PC-3 (cell line): ENCODE data around the gene SYNE4.

Experiments used
- EZH2 ChIP-seq: fragments of 300-600 bp; sonication (generic); IDR thresholded peaks from one replicate; pipeline ENCODE4 v1.6.1; 2017; ENCODE audit warnings: antibody characterized with exemption, mild to moderate bottlenecking, low read length; ENCODE audit not compliant: unreplicated experiment
- TF ChIP-seq, protein P1 (sequence below): fragments of 300-600 bp; sonication (generic); conservative IDR thresholded peaks from 2 replicates; pipeline ENCODE4 v1.5.1; 2017; ENCODE audit warnings: antibody characterized with exemption, low read depth, mild to moderate bottlenecking, low read length

GRCh38 chr19:36047835-36048234, 39.2 kb upstream of the SYNE4 start:
- TF ChIP-seq, protein P1, sequence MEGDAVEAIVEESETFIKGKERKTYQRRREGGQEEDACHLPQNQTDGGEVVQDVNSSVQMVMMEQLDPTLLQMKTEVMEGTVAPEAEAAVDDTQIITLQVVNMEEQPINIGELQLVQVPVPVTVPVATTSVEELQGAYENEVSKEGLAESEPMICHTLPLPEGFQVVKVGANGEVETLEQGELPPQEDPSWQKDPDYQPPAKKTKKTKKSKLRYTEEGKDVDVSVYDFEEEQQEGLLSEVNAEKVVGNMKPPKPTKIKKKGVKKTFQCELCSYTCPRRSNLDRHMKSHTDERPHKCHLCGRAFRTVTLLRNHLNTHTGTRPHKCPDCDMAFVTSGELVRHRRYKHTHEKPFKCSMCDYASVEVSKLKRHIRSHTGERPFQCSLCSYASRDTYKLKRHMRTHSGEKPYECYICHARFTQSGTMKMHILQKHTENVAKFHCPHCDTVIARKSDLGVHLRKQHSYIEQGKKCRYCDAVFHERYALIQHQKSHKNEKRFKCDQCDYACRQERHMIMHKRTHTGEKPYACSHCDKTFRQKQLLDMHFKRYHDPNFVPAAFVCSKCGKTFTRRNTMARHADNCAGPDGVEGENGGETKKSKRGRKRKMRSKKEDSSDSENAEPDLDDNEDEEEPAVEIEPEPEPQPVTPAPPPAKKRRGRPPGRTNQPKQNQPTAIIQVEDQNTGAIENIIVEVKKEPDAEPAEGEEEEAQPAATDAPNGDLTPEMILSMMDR: no peak
- no peak for TF ChIP-seq EZH2
